ENCODE measurements around the gene MPO. TPM values are rescaled to one million over a fixed set of nuclear protein-coding genes. Genes with fewer than 3 reads are reported as not detected.

Gene MPO
- total and polyA plus RNA-seq, 3 experiments from 2014 or later = not detected

- H3K36me3 Mint-ChIP-seq = peaks cover 0 to 46% (median 7%) of the 10 kb centered on the region in 3 donors
- no peaks in the 10 kb centered on the region for H3K36me3 ChIP-seq (ENCODE audit: insufficient read depth, low read length)
- H3K9me3 Mint-ChIP-seq = no peaks in the 10 kb centered on the region
- DNase-seq = peak in 1 of 5 donors; percentile 43
- H3K27ac ChIP-seq (ENCODE audit: low read depth, low read length) = no peak overlapping the region
- peak overlapping the region; percentile 37 to 98 (median 88) for H3K27ac Mint-ChIP-seq
- POLR2A ChIA-PET = interaction anchor here (0.8 to 3.1 kb wide), 12 partner anchors 9 to 197 kb away, joined by 3 to 72 read pairs (median 10); partner anchors contain the start of genes HSF5, MTMR4, RNF43 and SUPT4H1
- peaks cover 13% of the 10 kb centered on the region for H3K4me1 ChIP-seq (ENCODE audit: insufficient read depth, low read length)
- no peaks in the 10 kb centered on the region for H3K27me3 ChIP-seq (ENCODE audit: insufficient read depth, low read length, poor library complexity, severe bottlenecking)
- H3K4me3 Mint-ChIP-seq = no peak overlapping the region
- H3K4me3 ChIP-seq (ENCODE audit: low read length) = no peak overlapping the region
- no peaks in the 10 kb centered on the region for H3K9me3 ChIP-seq (ENCODE audit: low read length)
- H3K27me3 Mint-ChIP-seq = no peaks in the 10 kb centered on the region
- CTCF ChIA-PET = interaction anchor here (0.9 to 15.4 kb wide), 33 partner anchors 9 to 262 kb away, joined by 3 to 504 read pairs (median 8); partner anchors contain the start of genes HSF5, RNF43, SUPT4H1 and TSPOAP1
- peaks cover 16 to 23% (median 18%) of the 10 kb centered on the region in 3 donors for H3K4me1 Mint-ChIP-seq
Observed at GRCh38 chr17:58318065-58318481, 37.3 kb upstream of the MPO start.

- Mint-ChIP-seq H3K36me3 (peaks cover 0 to 48% (median 7%) of the 10 kb centered on the region in 3 donors), H3K4me1 (peaks cover 16 to 23% (median 18%) of the 10 kb centered on the region in 3 donors), H3K27me3 (no peaks in the 10 kb centered on the region), H3K4me3 (peak overlapping the region; percentile 1 to 68 (median 55)), H3K9me3 (no peaks in the 10 kb centered on the region), H3K27ac (peak overlapping the region; percentile 79 to 98 (median 94))
- Histone ChIP-seq H3K4me1 (ENCODE audit: insufficient read depth, low read length) (peaks cover 13% of the 10 kb centered on the region), H3K36me3 (ENCODE audit: insufficient read depth, low read length) (no peaks in the 10 kb centered on the region), H3K27me3 (ENCODE audit: insufficient read depth, low read length, poor library complexity, severe bottlenecking) (no peaks in the 10 kb centered on the region), H3K9me3 (ENCODE audit: low read length) (no peaks in the 10 kb centered on the region), H3K27ac (ENCODE audit: low read depth, low read length) (no peak overlapping the region), H3K4me3 (ENCODE audit: low read length) (no peak overlapping the region)
- POLR2A ChIA-PET = interaction anchor here (0.8 to 3.1 kb wide), 13 partner anchors 10 to 197 kb away, joined by 3 to 72 read pairs (median 8); partner anchors contain the start of genes HSF5, MTMR4, RNF43 and SUPT4H1
- CTCF ChIA-PET = interaction anchor here (0.9 to 15.4 kb wide), 34 partner anchors 9 to 310 kb away, joined by 3 to 504 read pairs (median 8); partner anchors contain the start of genes HSF5, RNF43, SRSF1 and SUPT4H1
- peak; percentile 49 to 86 (median 76) for DNase-seq
Observed at GRCh38 chr17:58317421-58318064, 36.8 kb upstream of the MPO start.

GRCh38 chr17:58316260-58316960 lies 35.7 kb upstream of the MPO start:
- no peaks in the 10 kb centered on the region for H3K27me3 ChIP-seq (ENCODE audit: insufficient read depth, low read length, poor library complexity, severe bottlenecking)
- CTCF ChIA-PET = interaction anchor here (1.0 to 15.4 kb wide), 23 partner anchors 10 to 309 kb away, joined by 3 to 504 read pairs (median 9); partner anchors contain the start of genes HSF5, RNF43, SRSF1 and SUPT4H1
- no peak overlapping the region for H3K27ac ChIP-seq (ENCODE audit: low read depth, low read length)
- H3K36me3 Mint-ChIP-seq = peaks cover 0 to 39% (median 5%) of the 10 kb centered on the region in 3 donors
- no peaks in the 10 kb centered on the region for H3K36me3 ChIP-seq (ENCODE audit: insufficient read depth, low read length)
- H3K27me3 Mint-ChIP-seq = no peaks in the 10 kb centered on the region
- POLR2A ChIA-PET = interaction anchor here (0.9 to 3.1 kb wide), 8 partner anchors 11 to 101 kb away, joined by 3 to 72 read pairs (median 27); partner anchors contain the start of genes RNF43, SUPT4H1 and TSPOAP1
- H3K9me3 ChIP-seq (ENCODE audit: low read length) = no peaks in the 10 kb centered on the region
- H3K4me3 Mint-ChIP-seq = no peak overlapping the region
- H3K9me3 Mint-ChIP-seq = no peaks in the 10 kb centered on the region
- H3K4me1 ChIP-seq (ENCODE audit: insufficient read depth, low read length) = peaks cover 13% of the 10 kb centered on the region
- H3K27ac Mint-ChIP-seq = peak overlapping the region in 3 of 8 donors; percentile 61 to 69 (median 68)
- H3K4me1 Mint-ChIP-seq = peaks cover 9 to 20% (median 11%) of the 10 kb centered on the region in 3 donors
- peak in 1 of 5 donors; percentile 44 for DNase-seq
- no peak overlapping the region for H3K4me3 ChIP-seq (ENCODE audit: low read length)

GRCh38 chr17:58315750-58316149 lies 35.0 kb upstream of the MPO start:
- ChIA-PET POLR2A (interaction anchor here (0.9 to 1.2 kb wide), 2 partner anchors 12 to 29 kb away, joined by 3 read pairs; partner anchors contain the start of gene TSPOAP1), CTCF (interaction anchor here (1.1 to 15.4 kb wide), 10 partner anchors 10 to 172 kb away, joined by 3 to 504 read pairs (median 23); partner anchors contain the start of genes HSF5, RNF43, SUPT4H1 and TSPOAP1)
- Mint-ChIP-seq H3K27me3 (no peaks in the 10 kb centered on the region), H3K4me1 (peaks cover 9 to 17% (median 11%) of the 10 kb centered on the region in 3 donors), H3K27ac (peak overlapping the region in 4 of 8 donors; percentile 13 to 61 (median 20)), H3K36me3 (peaks cover 0 to 36% (median 5%) of the 10 kb centered on the region in 3 donors), H3K9me3 (no peaks in the 10 kb centered on the region), H3K4me3 (no peak overlapping the region)
- Histone ChIP-seq H3K9me3 (ENCODE audit: low read length) (no peaks in the 10 kb centered on the region), H3K4me1 (ENCODE audit: insufficient read depth, low read length) (peaks cover 13% of the 10 kb centered on the region), H3K27ac (ENCODE audit: low read depth, low read length) (no peak overlapping the region), H3K36me3 (ENCODE audit: insufficient read depth, low read length) (no peaks in the 10 kb centered on the region), H3K4me3 (ENCODE audit: low read length) (no peak overlapping the region), H3K27me3 (ENCODE audit: insufficient read depth, low read length, poor library complexity, severe bottlenecking) (no peaks in the 10 kb centered on the region)
- DNase-seq = no peak

- Mint-ChIP-seq H3K9me3 (no peaks in the 10 kb centered on the region), H3K27ac (peak overlapping the region in 5 of 8 donors; percentile 13 to 78 (median 23)), H3K36me3 (peaks cover 0 to 34% (median 5%) of the 10 kb centered on the region in 3 donors), H3K4me1 (peaks cover 9 to 16% (median 11%) of the 10 kb centered on the region in 3 donors), H3K27me3 (no peaks in the 10 kb centered on the region), H3K4me3 (no peak overlapping the region)
- CTCF ChIA-PET = interaction anchor here (1.1 to 15.4 kb wide), 7 partner anchors 10 to 173 kb away, joined by 3 to 504 read pairs (median 23); partner anchors contain the start of genes HSF5, RNF43, SUPT4H1 and TSPOAP1
- Histone ChIP-seq H3K4me3 (ENCODE audit: low read length) (no peak overlapping the region), H3K36me3 (ENCODE audit: insufficient read depth, low read length) (no peaks in the 10 kb centered on the region), H3K27ac (ENCODE audit: low read depth, low read length) (no peak overlapping the region), H3K9me3 (ENCODE audit: low read length) (no peaks in the 10 kb centered on the region), H3K4me1 (ENCODE audit: insufficient read depth, low read length) (peaks cover 13% of the 10 kb centered on the region), H3K27me3 (ENCODE audit: insufficient read depth, low read length, poor library complexity, severe bottlenecking) (no peaks in the 10 kb centered on the region)
- DNase-seq = no peak
- POLR2A ChIA-PET = interaction anchor here (1.2 kb wide), 1 partner anchor 13 kb away, joined by 3 read pairs; the partner anchor contains the start of gene TSPOAP1
Observed at GRCh38 chr17:58315281-58315711, 34.6 kb upstream of the MPO start.

GRCh38 chr17:58314706-58315015 lies 33.9 kb upstream of the MPO start:
- Histone ChIP-seq H3K4me1 (ENCODE audit: insufficient read depth, low read length) (peaks cover 13% of the 10 kb centered on the region), H3K36me3 (ENCODE audit: insufficient read depth, low read length) (no peaks in the 10 kb centered on the region), H3K4me3 (ENCODE audit: low read length) (no peak overlapping the region), H3K27ac (ENCODE audit: low read depth, low read length) (no peak overlapping the region), H3K9me3 (ENCODE audit: low read length) (no peaks in the 10 kb centered on the region), H3K27me3 (ENCODE audit: insufficient read depth, low read length, poor library complexity, severe bottlenecking) (no peaks in the 10 kb centered on the region)
- H3K27ac Mint-ChIP-seq = peak overlapping the region in 2 of 8 donors; percentile 56 to 68
- H3K4me3 Mint-ChIP-seq = no peak overlapping the region
- no peaks in the 10 kb centered on the region for H3K27me3 Mint-ChIP-seq
- CTCF ChIA-PET = interaction anchor here (1.1 to 15.4 kb wide), 4 partner anchors 9 to 101 kb away, joined by 3 to 504 read pairs (median 52); partner anchors contain the start of genes RNF43 and TSPOAP1
- peaks cover 9 to 16% (median 11%) of the 10 kb centered on the region in 3 donors for H3K4me1 Mint-ChIP-seq
- peaks cover 0 to 36% (median 5%) of the 10 kb centered on the region in 3 donors for H3K36me3 Mint-ChIP-seq
- DNase-seq = no peak
- H3K9me3 Mint-ChIP-seq = no peaks in the 10 kb centered on the region
- POLR2A ChIA-PET = interaction anchor here (0.7 kb wide), 1 partner anchor 37 kb away, joined by 3 read pairs; the partner anchor contains the start of gene SUPT4H1

Measured in CD8-positive, alpha-beta memory T cell (primary cell).